IgD-negative memory B cell (primary cell): ENCODE data around the gene BMX. TPM values are rescaled to one million over a fixed set of nuclear protein-coding genes. Genes with fewer than 3 reads are reported as not detected.
A peak's percentile ranks its signal among the peaks of the same experiment; 100 is the strongest.

Source experiments
- H3K27ac Mint-ChIP-seq, 3 donors: one replicate each; pipeline ENCODE4 v1.8.0; 2020 to 2022; ENCODE audit warnings: mild to moderate bottlenecking in 3 of 3, mixed read lengths in 3 of 3, moderate library complexity in 1 of 3
- H3K27me3 Mint-ChIP-seq: one replicate; pipeline ENCODE4 v1.8.0; 2021; ENCODE audit warnings: mixed read lengths
- H3K36me3 Mint-ChIP-seq: one replicate; pipeline ENCODE4 v1.8.0; 2020; ENCODE audit warnings: mild to moderate bottlenecking, mixed read lengths
- H3K4me1 Mint-ChIP-seq, 3 donors: one replicate each; pipeline ENCODE4 v1.8.0; 2020 to 2022; ENCODE audit warnings: mixed read lengths in 3 of 3, mild to moderate bottlenecking in 1 of 3
- H3K4me3 Mint-ChIP-seq, 4 donors: one replicate each; pipeline ENCODE4 v1.8.0; 2020 to 2022; ENCODE audit warnings: mild to moderate bottlenecking in 4 of 4, mixed read lengths in 4 of 4, moderate library complexity in 3 of 4
- H3K9me3 Mint-ChIP-seq, 3 donors: one replicate each; pipeline ENCODE4 v1.8.0; 2020 to 2021; ENCODE audit warnings: mixed read lengths in 3 of 3, mild to moderate bottlenecking in 1 of 3
- polyA plus RNA-seq: library from polyadenylated mRNA; unstranded; fragments of 300-500 nt; fragmentation: Illumina TruSeq; gene quantifications from one replicate; pipeline ENCODE4 v1.2.3, GENCODE V29; 2021

Gene BMX
- polyA plus RNA-seq, 1 donor from 2014 or later, result not detected

DNA sequence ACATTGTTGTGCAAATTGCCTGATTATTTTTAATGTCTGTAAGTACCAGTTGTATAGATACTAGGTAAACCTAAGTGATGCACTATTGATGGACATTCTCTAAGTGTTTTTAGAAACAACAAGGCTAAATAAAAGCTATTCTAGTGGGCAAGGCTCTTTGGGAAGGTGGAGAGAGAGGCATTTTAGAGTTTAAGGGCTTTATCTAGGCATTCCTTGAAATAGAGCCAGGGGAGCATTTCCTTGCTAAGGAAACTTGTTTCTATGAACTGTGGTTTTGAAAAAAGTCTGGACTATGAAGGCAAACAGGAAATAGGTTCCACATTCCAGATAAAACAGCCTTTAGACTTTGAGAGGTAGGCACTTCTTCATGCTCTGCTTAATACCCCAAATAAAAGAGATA, 23.8 kb downstream of the BMX start:
- no peaks in the 10 kb centered on the region for H3K9me3 Mint-ChIP-seq
- no peaks in the 10 kb centered on the region for H3K4me1 Mint-ChIP-seq
- H3K27ac Mint-ChIP-seq, result no peak overlapping the region
- H3K4me3 Mint-ChIP-seq, result no peak overlapping the region
- peaks cover 1% of the 10 kb centered on the region for H3K27me3 Mint-ChIP-seq
- H3K36me3 Mint-ChIP-seq, result peaks cover 2% of the 10 kb centered on the region

DNA sequence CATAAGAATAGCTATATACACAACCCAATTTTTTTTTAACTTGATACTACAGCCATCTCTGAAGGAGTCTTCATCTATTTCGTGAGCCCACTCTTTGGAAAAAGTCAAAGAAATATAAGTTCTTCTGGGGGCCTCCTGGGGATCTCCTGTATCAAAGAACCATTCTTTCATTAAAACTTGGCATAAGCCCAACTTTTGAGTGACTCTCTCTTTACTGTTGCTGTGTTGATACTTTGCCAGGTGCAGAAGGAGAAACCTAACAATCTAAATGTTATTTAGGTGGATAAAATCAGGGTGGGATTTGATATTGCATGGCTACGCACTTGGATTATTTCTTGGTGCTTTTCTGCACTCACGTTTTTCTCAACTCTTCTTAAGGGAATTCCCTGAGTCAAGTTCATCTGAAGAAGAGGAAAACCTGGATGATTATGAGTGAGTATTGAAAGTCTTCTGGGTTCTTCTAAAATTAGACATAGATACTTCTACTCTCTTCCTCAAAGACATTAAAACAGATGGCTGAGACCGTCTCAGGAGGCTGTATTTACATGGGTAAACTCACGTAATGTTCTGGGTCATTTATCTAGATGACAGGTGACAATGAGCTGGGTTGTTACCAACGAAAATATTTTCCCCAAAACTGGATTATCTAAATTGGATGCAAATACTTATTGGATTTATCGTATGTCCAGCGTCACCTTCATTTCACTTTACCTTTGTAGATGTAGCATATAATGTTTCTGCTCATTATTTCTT, 25.2 kb downstream of the BMX start:
- peaks cover 1% of the 10 kb centered on the region for H3K27me3 Mint-ChIP-seq
- H3K36me3 Mint-ChIP-seq, result peaks cover 2% of the 10 kb centered on the region
- H3K9me3 Mint-ChIP-seq, result no peaks in the 10 kb centered on the region

GRCh38 chrX:15529165-15529564, 28.6 kb downstream of the BMX start:
- Mint-ChIP-seq H3K4me3 (no peak overlapping the region), H3K27ac (no peak overlapping the region), H3K36me3 (no peaks in the 10 kb centered on the region), H3K4me1 (no peaks in the 10 kb centered on the region), H3K27me3 (peaks cover 4% of the 10 kb centered on the region), H3K9me3 (no peaks in the 10 kb centered on the region)

More for the DNA sequence above, 25.2 kb downstream of the BMX start:
- H3K27ac Mint-ChIP-seq, result no peak overlapping the region
- no peaks in the 10 kb centered on the region for H3K4me1 Mint-ChIP-seq
- H3K4me3 Mint-ChIP-seq, result no peak overlapping the region

- no peaks in the 10 kb centered on the region for H3K9me3 Mint-ChIP-seq
Measured at GRCh38 chrX:15530318-15530717, 29.7 kb downstream of the BMX start.

DNA sequence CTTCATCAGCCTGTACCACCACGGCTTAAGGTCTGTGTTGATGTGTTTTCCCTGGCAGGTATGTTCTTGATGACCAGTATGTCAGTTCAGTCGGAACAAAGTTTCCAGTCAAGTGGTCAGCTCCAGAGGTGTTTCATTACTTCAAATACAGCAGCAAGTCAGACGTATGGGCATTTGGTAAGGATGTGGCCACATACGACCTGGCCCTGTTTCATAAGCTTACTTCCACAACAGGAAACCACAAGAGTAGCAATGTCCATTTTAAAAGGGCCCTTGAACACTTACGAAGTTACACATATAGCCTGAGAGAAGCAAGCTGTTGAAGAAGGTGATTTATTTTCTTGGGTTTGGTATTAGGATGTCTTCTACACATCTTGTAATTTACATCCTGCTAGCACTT, 46.1 kb downstream of the BMX start:
- Mint-ChIP-seq H3K27ac (no peak overlapping the region), H3K4me3 (no peak overlapping the region), H3K27me3 (peaks cover 5% of the 10 kb centered on the region)

More at GRCh38 chrX:15530318-15530717, 29.7 kb downstream of the BMX start:
- H3K4me3 Mint-ChIP-seq, result no peak overlapping the region
- peaks cover 4% of the 10 kb centered on the region for H3K27me3 Mint-ChIP-seq
- no peaks in the 10 kb centered on the region for H3K36me3 Mint-ChIP-seq
- H3K4me1 Mint-ChIP-seq, result no peaks in the 10 kb centered on the region
- no peak overlapping the region for H3K27ac Mint-ChIP-seq

GRCh38 chrX:15547356-15547755, 46.7 kb downstream of the BMX start:
- Mint-ChIP-seq H3K4me1 (no peaks in the 10 kb centered on the region), H3K36me3 (no peaks in the 10 kb centered on the region), H3K9me3 (peaks cover 0 to 3% (median 0%) of the 10 kb centered on the region in 3 donors), H3K27ac (no peak overlapping the region), H3K27me3 (peaks cover 5% of the 10 kb centered on the region), H3K4me3 (no peak overlapping the region)

More for the DNA sequence above, 46.1 kb downstream of the BMX start:
- Mint-ChIP-seq H3K36me3 (no peaks in the 10 kb centered on the region), H3K9me3 (peaks cover 0 to 3% (median 0%) of the 10 kb centered on the region in 3 donors), H3K4me1 (no peaks in the 10 kb centered on the region)

GRCh38 chrX:15549189-15550012, 48.8 kb downstream of the BMX start:
- peaks cover 6% of the 10 kb centered on the region for H3K27me3 Mint-ChIP-seq
- H3K27ac Mint-ChIP-seq, result no peak overlapping the region

GRCh38 chrX:15559227-15559626, 58.6 kb downstream of the BMX start:
- H3K4me1 Mint-ChIP-seq, result no peaks in the 10 kb centered on the region
- peaks cover 12% of the 10 kb centered on the region for H3K27me3 Mint-ChIP-seq
- peaks cover 0 to 2% (median 0%) of the 10 kb centered on the region in 3 donors for H3K9me3 Mint-ChIP-seq
- H3K27ac Mint-ChIP-seq, result no peak overlapping the region
- no peaks in the 10 kb centered on the region for H3K36me3 Mint-ChIP-seq
- H3K4me3 Mint-ChIP-seq, result no peak overlapping the region

More at GRCh38 chrX:15549189-15550012, 48.8 kb downstream of the BMX start:
- Mint-ChIP-seq H3K36me3 (no peaks in the 10 kb centered on the region), H3K4me1 (no peaks in the 10 kb centered on the region), H3K4me3 (no peak overlapping the region), H3K9me3 (peaks cover 0 to 3% (median 0%) of the 10 kb centered on the region in 3 donors)

- no peaks in the 10 kb centered on the region for H3K36me3 Mint-ChIP-seq
- peaks cover 17% of the 10 kb centered on the region for H3K27me3 Mint-ChIP-seq
- no peaks in the 10 kb centered on the region for H3K4me1 Mint-ChIP-seq
- no peak overlapping the region for H3K4me3 Mint-ChIP-seq
- H3K27ac Mint-ChIP-seq, result no peak overlapping the region
- no peaks in the 10 kb centered on the region for H3K9me3 Mint-ChIP-seq
Measured at GRCh38 chrX:15560924-15561323, 60.3 kb downstream of the BMX start.

DNA sequence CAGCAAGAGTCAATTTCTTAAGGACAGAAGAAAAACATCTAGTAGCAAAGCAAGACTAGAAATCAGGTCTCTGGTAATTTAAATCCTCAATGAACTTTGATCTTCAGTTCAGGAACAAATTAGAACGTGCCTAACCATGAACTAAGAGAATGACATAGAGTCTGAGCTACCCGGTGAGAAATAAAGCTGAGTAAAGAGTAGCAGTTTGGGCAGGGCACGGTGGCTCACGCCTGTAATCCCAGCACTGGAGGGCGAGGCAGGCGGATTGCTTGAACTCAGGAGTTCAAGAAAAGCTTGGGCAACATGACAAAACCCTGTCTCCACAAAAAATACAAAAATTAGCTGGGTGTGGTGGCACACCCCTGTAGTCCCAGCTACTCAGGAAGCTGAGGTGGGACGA, 62.4 kb downstream of the BMX start:
- no peak overlapping the region for H3K4me3 Mint-ChIP-seq
- no peak overlapping the region for H3K27ac Mint-ChIP-seq
- no peaks in the 10 kb centered on the region for H3K36me3 Mint-ChIP-seq
- H3K27me3 Mint-ChIP-seq, result peaks cover 20% of the 10 kb centered on the region
- H3K4me1 Mint-ChIP-seq, result peaks cover 0 to 1% (median 0%) of the 10 kb centered on the region in 3 donors
- H3K9me3 Mint-ChIP-seq, result no peaks in the 10 kb centered on the region

DNA sequence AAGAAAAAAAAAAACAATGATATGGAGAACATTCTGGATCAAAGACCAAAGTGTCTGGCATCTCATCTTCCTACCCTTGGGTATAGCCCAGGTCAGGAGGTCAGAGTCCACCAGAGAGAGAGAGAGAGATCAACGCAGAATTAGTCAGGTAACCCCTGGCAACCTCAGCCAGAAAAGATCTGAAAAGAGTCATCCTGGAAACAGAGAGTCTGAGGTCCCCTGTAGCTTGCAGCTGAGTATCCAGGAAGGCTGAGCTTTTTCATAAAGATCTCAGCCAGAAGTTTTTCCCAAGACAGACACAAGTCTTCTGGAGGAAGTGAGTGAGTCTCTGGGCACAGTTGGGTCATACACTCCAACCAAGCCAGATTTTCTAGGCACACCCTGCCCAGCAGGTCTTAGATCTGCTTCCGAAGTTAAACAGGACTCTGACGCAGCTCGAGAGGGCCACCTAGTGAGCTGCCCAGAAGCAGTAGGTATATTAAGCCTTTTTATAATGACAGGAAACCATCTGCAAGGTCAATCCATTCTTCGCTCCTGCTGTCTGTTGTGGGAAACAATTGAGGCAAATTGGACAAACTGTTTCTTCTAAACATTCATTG, 64.5 kb downstream of the BMX start:
- Mint-ChIP-seq H3K36me3 (no peaks in the 10 kb centered on the region), H3K9me3 (no peaks in the 10 kb centered on the region), H3K4me3 (no peak overlapping the region), H3K4me1 (peaks cover 0 to 1% (median 0%) of the 10 kb centered on the region in 3 donors), H3K27me3 (peaks cover 26% of the 10 kb centered on the region), H3K27ac (no peak overlapping the region)

GRCh38 chrX:15566244-15566643, 65.6 kb downstream of the BMX start:
- Mint-ChIP-seq H3K9me3 (no peaks in the 10 kb centered on the region), H3K4me3 (no peak overlapping the region), H3K27ac (no peak overlapping the region), H3K27me3 (peaks cover 34% of the 10 kb centered on the region), H3K36me3 (peaks cover 3% of the 10 kb centered on the region), H3K4me1 (peaks cover 0 to 1% (median 0%) of the 10 kb centered on the region in 3 donors)

DNA sequence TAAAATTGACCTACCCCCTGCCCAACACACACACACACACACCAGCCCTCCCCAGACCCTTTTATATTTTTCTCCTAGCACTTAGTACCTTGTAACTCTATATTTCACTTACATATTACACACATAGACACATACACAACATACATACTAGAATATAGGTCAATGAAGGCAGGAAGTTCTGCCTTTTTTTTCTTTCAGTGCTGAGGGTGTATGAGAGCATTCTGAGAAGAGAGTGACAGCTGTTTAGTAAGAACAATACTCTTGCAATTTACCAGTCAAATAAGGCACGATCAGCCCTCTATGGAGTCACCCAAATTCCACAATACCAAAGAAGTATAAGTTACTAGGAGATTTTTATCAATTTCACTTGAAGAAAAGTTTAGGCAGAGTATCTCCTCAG, 66.7 kb downstream of the BMX start:
- no peaks in the 10 kb centered on the region for H3K9me3 Mint-ChIP-seq
- H3K4me3 Mint-ChIP-seq, result no peak overlapping the region
- H3K36me3 Mint-ChIP-seq, result peaks cover 3% of the 10 kb centered on the region
- H3K27me3 Mint-ChIP-seq, result peaks cover 36% of the 10 kb centered on the region
- H3K4me1 Mint-ChIP-seq, result peaks cover 0 to 1% (median 0%) of the 10 kb centered on the region in 3 donors
- H3K27ac Mint-ChIP-seq, result no peak overlapping the region

DNA sequence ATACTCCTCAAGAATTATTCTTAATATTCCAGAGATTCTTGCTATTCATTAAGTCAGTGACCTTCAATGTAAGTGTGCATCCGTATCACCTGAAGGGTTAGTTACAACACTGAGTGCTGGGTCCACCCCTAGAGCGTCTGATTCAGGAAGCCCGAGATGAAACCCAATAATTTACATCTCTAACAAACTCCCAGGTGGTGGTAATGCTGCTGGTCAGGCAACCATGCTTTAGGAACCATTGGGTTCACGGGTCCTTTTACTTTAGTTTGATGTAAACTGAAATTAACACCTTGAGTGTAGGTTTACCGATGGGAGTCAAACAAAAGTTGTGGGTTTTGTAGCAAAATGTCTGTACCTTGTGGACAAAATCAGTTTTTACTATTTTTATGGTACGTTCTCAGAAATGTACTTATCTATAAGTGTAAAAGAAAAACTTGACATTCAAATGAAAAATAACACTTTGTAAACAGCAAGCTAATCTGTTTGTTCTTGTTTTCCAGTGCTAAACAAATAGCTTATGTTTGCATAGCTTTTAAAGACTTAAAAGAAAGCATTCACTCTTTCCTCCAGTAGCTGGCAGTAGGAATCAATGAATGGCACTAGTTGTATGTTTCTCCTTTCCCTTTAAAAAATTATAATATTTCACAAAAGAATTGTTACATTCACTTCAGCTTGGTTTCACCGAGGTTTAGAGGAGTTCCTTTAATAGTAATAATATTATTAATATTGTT, 67.4 kb downstream of the BMX start:
- Mint-ChIP-seq H3K4me1 (peaks cover 0 to 1% (median 0%) of the 10 kb centered on the region in 3 donors), H3K4me3 (no peak overlapping the region), H3K36me3 (peaks cover 3% of the 10 kb centered on the region), H3K9me3 (no peaks in the 10 kb centered on the region), H3K27ac (peak overlapping the region in 1 of 3 donors; percentile 42), H3K27me3 (peaks cover 41% of the 10 kb centered on the region)
